Breast epithelium (tissue), 4 donors: Measurements from ENCODE around the gene ZNF19. TPM values are rescaled to one million over a fixed set of nuclear protein-coding genes. Genes with fewer than 3 reads are reported as not detected.

Experiments
- DNase-seq, 2 donors: peaks; one replicate each; pipeline ENCODE4 v3.0.0-alpha.2; 2019; ENCODE audit warnings: low spot score in 2 of 2
- H3K27ac ChIP-seq, 2 donors: fragments of 200-600 bp; sonication (generic) in 1 of 2; one replicate each; pipeline ENCODE4 v1.5.1; 2016 to 2019; ENCODE audit warnings: mild to moderate bottlenecking in 1 of 2
- H3K27me3 ChIP-seq, 2 donors: fragments of 200-600 bp; sonication (generic) in 1 of 2; one replicate each; pipeline versions ENCODE4 v1.5.1 to v1.6.0; 2017 to 2019; ENCODE audit warnings: control low read depth in 1 of 2, mild to moderate bottlenecking in 1 of 2
- H3K36me3 ChIP-seq: fragments of 200-600 bp; one replicate; pipeline ENCODE4 v1.5.1; 2019
- H3K4me1 ChIP-seq, 2 donors: fragments of 200-600 bp; sonication (generic); one replicate each; pipeline ENCODE4 v1.5.1; 2016 to 2019; ENCODE audit warnings: control low read depth in 1 of 2
- H3K4me3 ChIP-seq, 3 donors: fragments of 200-600 bp; sonication (generic); 1 replicate in 2 of 3; 2 replicates in 1 of 3; pipeline ENCODE4 v1.5.1; 2016 to 2019; ENCODE audit warnings: mild to moderate bottlenecking in 3 of 3, moderate library complexity in 2 of 3
- H3K9me3 ChIP-seq, 2 donors: fragments of 200-600 bp; sonication (generic) in 1 of 2; one replicate each; pipeline ENCODE4 v1.5.1; 2016 to 2019; ENCODE audit warnings: control low read depth in 1 of 2
- POLR2A ChIP-seq: fragments of 450-650 bp; IDR thresholded peaks from one replicate; pipeline ENCODE4 v1.6.1; 2016; ENCODE audit warnings: antibody characterized with exemption, mild to moderate bottlenecking, moderate library complexity
- POLR2AphosphoS5 ChIP-seq, 3 donors: sonication (generic); formaldehyde crosslinking; IDR thresholded peaks; one replicate each; pipeline ENCODE4 v1.6.1; 2017; ENCODE audit warnings: antibody characterized with exemption in 3 of 3
- intact Hi-C: fragments of 100-400 bp; cut with DNase I; formaldehyde crosslinking; loops from one replicate; pipeline ENCODE4 v1.15.1; 2023; ENCODE audit warnings: low total_unique reads
- total RNA-seq, 3 donors: library from RNA; depleted of rRNA; stranded (reverse); fragments of >200 nt; gene quantifications; one replicate each; pipeline ENCODE4 v1.1.0, GENCODE V29; 2016
- TF ChIP-seq, protein P1 (sequence below), 3 donors: fragments of 450-650 bp; IDR thresholded peaks; one replicate each; pipeline ENCODE4 v1.5.1; 2016 to 2017; ENCODE audit warnings: antibody characterized with exemption in 3 of 3, mild to moderate bottlenecking in 3 of 3, moderate library complexity in 3 of 3

ZNF19 gene
- total RNA-seq, 3 donors from 2014 or later = 16.7 to 20.2 (median 19.5) TPM

DNA sequence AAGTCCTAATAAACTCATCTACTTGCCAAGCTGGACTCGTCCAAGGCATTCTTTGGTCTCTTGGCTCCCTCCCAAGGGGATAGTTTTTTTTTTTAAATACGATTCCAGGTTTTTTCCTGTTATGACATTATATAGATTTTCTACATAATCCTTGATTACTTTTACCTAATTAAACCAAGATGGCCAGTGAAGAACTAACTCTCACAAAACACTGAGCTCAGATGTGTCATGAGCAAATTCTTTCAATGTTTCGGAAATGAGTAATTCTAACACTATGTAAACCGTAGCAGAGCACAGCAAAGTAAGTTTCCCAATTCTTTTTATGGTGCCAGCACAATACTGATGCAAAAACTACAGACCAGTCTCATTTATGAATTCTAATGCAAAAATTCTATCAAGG lies 28.9 kb downstream of the ZNF19 start:
- peaks cover 0 to 6% of the 10 kb centered on the region in 2 donors for H3K9me3 ChIP-seq
- H3K27ac ChIP-seq = no peak overlapping the region
- H3K27me3 ChIP-seq = no peaks in the 10 kb centered on the region
- H3K36me3 ChIP-seq = no peaks in the 10 kb centered on the region
- intact Hi-C loops = no loop called here
- TF ChIP-seq, protein P1, sequence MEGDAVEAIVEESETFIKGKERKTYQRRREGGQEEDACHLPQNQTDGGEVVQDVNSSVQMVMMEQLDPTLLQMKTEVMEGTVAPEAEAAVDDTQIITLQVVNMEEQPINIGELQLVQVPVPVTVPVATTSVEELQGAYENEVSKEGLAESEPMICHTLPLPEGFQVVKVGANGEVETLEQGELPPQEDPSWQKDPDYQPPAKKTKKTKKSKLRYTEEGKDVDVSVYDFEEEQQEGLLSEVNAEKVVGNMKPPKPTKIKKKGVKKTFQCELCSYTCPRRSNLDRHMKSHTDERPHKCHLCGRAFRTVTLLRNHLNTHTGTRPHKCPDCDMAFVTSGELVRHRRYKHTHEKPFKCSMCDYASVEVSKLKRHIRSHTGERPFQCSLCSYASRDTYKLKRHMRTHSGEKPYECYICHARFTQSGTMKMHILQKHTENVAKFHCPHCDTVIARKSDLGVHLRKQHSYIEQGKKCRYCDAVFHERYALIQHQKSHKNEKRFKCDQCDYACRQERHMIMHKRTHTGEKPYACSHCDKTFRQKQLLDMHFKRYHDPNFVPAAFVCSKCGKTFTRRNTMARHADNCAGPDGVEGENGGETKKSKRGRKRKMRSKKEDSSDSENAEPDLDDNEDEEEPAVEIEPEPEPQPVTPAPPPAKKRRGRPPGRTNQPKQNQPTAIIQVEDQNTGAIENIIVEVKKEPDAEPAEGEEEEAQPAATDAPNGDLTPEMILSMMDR (IDR thresholded peaks at IDR 0.05) = no peak
- TF ChIP-seq POLR2A (no peak), POLR2AphosphoS5 (IDR thresholded peaks at IDR 0.05) (no peak)
- H3K4me3 ChIP-seq = no peak overlapping the region
- no peak for DNase-seq
- no peaks in the 10 kb centered on the region for H3K4me1 ChIP-seq

DNA sequence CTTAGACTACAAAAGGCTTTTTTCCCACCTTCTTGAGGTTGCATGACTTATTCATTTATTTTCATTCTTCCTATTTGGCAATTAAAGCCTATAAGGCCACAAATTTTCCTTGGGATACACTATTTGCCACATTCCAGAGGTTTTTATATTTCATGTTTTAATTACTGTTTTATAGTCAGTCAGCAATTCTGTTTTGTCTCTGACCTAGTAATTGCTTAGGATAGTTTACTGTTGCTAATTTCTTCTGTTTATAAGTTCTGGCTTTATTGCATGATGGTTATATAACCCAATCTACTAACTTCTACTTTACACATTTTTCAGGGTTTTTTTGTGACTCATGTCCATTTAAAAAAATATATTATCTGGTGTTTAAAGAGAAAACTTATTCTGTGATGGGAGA lies 29.6 kb downstream of the ZNF19 start:
- Histone ChIP-seq H3K9me3 (peaks cover under 1 to 13% of the 10 kb centered on the region in 2 donors), H3K27ac (no peak overlapping the region), H3K4me1 (no peaks in the 10 kb centered on the region), H3K36me3 (peaks cover 4% of the 10 kb centered on the region), H3K4me3 (no peak overlapping the region), H3K27me3 (no peaks in the 10 kb centered on the region)
- DNase-seq = no peak
- intact Hi-C loops = no loop called here
- TF ChIP-seq, protein P1 (IDR thresholded peaks at IDR 0.05) = no peak
- no peak for TF ChIP-seq POLR2AphosphoS5 (IDR thresholded peaks at IDR 0.05)
- no peak for TF ChIP-seq POLR2A

DNA sequence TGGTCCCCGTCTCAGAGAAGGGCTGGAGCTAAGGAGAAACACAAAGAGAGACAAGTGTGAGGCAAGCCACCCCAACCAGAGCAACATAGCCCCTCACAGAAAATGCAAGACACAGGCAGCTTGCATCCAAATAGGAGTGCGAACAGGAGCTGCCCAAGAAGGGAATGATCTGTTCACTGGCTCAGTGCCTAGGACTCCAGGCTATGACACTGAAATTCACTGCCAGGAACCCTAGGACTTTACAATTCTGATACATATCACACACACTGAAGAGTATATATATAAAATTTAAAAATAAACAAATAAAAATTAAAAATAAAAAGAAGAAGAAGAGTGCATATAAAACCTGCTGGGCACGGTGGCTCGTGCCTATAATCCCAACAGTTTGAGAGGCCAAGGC lies 32.3 kb downstream of the ZNF19 start:
- no peak overlapping the region for H3K27ac ChIP-seq
- H3K4me3 ChIP-seq = no peak overlapping the region
- intact Hi-C loops = no loop called here
- H3K9me3 ChIP-seq = peaks cover 26 to 39% of the 10 kb centered on the region in 2 donors
- no peaks in the 10 kb centered on the region for H3K4me1 ChIP-seq
- DNase-seq = no peak
- peaks cover 24% of the 10 kb centered on the region for H3K36me3 ChIP-seq
- H3K27me3 ChIP-seq = no peaks in the 10 kb centered on the region
- TF ChIP-seq, protein P1 (IDR thresholded peaks at IDR 0.05) = no peak
- TF ChIP-seq POLR2AphosphoS5 (IDR thresholded peaks at IDR 0.05) = no peak
- no peak for TF ChIP-seq POLR2A

DNA sequence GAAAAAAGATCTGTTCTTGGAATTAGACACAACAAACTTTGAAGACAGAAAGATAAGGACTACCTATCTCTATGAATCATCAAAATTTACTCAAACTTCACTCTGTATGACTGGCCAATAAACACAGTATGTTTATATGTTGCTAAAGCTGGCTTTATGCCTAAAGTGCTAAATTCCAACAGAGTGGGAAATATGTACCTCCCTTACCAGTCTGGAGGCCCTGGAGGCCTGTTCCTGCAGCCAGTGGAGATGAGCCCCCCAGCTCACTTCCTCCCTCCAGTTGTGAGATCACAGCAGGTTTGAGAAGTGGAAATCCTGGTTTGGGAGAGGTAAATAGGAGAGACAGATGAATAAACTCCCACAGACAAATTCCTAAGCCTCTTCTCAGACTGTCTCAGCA lies 36.1 kb downstream of the ZNF19 start:
- Histone ChIP-seq H3K36me3 (peaks cover 58% of the 10 kb centered on the region), H3K4me3 (no peak overlapping the region), H3K4me1 (no peaks in the 10 kb centered on the region), H3K27me3 (no peaks in the 10 kb centered on the region), H3K27ac (no peak overlapping the region), H3K9me3 (peaks cover 63 to 77% of the 10 kb centered on the region in 2 donors)
- no peak for DNase-seq
- intact Hi-C loops = no loop called here
- TF ChIP-seq POLR2AphosphoS5 (IDR thresholded peaks at IDR 0.05) = no peak
- TF ChIP-seq, protein P1 (IDR thresholded peaks at IDR 0.05) = no peak
- no peak for TF ChIP-seq POLR2A

DNA sequence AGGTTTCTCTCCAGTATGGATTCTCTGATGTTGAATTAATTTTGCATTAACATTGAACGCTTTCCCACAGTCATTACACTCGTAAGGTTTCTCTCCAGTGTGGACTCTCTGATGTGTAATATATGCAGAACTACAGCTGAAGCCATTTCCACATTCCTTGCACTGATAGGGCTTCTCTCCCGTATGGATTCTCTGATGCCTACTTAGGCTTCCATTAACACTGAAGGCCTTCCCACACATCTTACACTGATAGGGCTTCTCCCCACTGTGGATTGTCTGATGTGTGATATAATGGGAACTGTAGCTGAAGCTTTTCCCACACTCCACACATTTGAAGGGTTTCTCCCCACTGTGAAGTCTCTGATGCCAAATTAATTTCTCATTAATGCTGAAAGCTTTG lies 40.1 kb downstream of the ZNF19 start:
- peaks cover 53% of the 10 kb centered on the region for H3K36me3 ChIP-seq
- H3K9me3 ChIP-seq = peaks cover 98% of the 10 kb centered on the region in 2 donors
- intact Hi-C loops = no loop called here
- H3K27ac ChIP-seq = no peak overlapping the region
- peak overlapping the region in 1 of 3 donors; percentile 29 for H3K4me3 ChIP-seq
- no peaks in the 10 kb centered on the region for H3K4me1 ChIP-seq
- no peak for TF ChIP-seq POLR2AphosphoS5 (IDR thresholded peaks at IDR 0.05)
- no peaks in the 10 kb centered on the region for H3K27me3 ChIP-seq
- no peak for DNase-seq
